ENCODE results near the gene WDR26.

WDR26 gene

GRCh38 chr1:224430511-224431113 is 4.0 kb downstream of the WDR26 start:
- TF ChIP-seq SIN3A (IDR thresholded peaks at IDR 0.05; ENCODE audit: borderline replicate concordance, insufficient read depth, low read length): peak; percentile 95; the same call in 1 of the 2 replicates
- TF ChIP-seq FOXP2 (optimal IDR thresholded peaks at IDR 0.05; ENCODE audit: borderline replicate concordance, extremely low read depth, extremely low read length, insufficient read depth): no peak

- TF ChIP-seq TAF1 (IDR thresholded peaks at IDR 0.05; ENCODE audit: borderline replicate concordance, insufficient read depth, low read length): no peak
- TF ChIP-seq FOXP2 (optimal IDR thresholded peaks at IDR 0.05; ENCODE audit: borderline replicate concordance, extremely low read depth, extremely low read length, insufficient read depth): no peak
- TF ChIP-seq REST (IDR thresholded peaks at IDR 0.05; ENCODE audit: insufficient read depth in 1 of 2, low read depth in 2 of 2, low read length in 2 of 2): no peak
- TF ChIP-seq POLR2AphosphoS5 (IDR thresholded peaks at IDR 0.05; ENCODE audit: low read depth, low read length): no peak
- no peak for TF ChIP-seq SIN3A (IDR thresholded peaks at IDR 0.05; ENCODE audit: borderline replicate concordance, insufficient read depth, low read length)
These were observed 4.8 kb downstream of the WDR26 start for GRCh38 chr1:224429616-224430326.

GRCh38 chr1:224427346-224427745 is 7.3 kb downstream of the WDR26 start:
- no peak for TF ChIP-seq REST (IDR thresholded peaks at IDR 0.05; ENCODE audit: insufficient read depth in 1 of 2, low read depth in 2 of 2, low read length in 2 of 2)

GRCh38 chr1:224425279-224425884 is 9.2 kb downstream of the WDR26 start:
- TF ChIP-seq TAF1 (IDR thresholded peaks at IDR 0.05; ENCODE audit: borderline replicate concordance, insufficient read depth, low read length) (no peak), REST (IDR thresholded peaks at IDR 0.05; ENCODE audit: insufficient read depth in 1 of 2, low read depth in 2 of 2, low read length in 2 of 2) (no peak), FOXP2 (optimal IDR thresholded peaks at IDR 0.05; ENCODE audit: borderline replicate concordance, extremely low read depth, extremely low read length, insufficient read depth) (no peak), POLR2AphosphoS5 (IDR thresholded peaks at IDR 0.05; ENCODE audit: low read depth, low read length) (no peak), SIN3A (IDR thresholded peaks at IDR 0.05; ENCODE audit: borderline replicate concordance, insufficient read depth, low read length) (no peak)

- TF ChIP-seq FOXP2 (optimal IDR thresholded peaks at IDR 0.05; ENCODE audit: borderline replicate concordance, extremely low read depth, extremely low read length, insufficient read depth) (no peak), REST (IDR thresholded peaks at IDR 0.05; ENCODE audit: insufficient read depth in 1 of 2, low read depth in 2 of 2, low read length in 2 of 2) (no peak), POLR2AphosphoS5 (IDR thresholded peaks at IDR 0.05; ENCODE audit: low read depth, low read length) (no peak), SIN3A (IDR thresholded peaks at IDR 0.05; ENCODE audit: borderline replicate concordance, insufficient read depth, low read length) (no peak), TAF1 (IDR thresholded peaks at IDR 0.05; ENCODE audit: borderline replicate concordance, insufficient read depth, low read length) (no peak)
These were observed 14.5 kb downstream of the WDR26 start for GRCh38 chr1:224420106-224420505.

All from PFSK-1 (cell line).